GM23338 (cell line): Measurements from ENCODE around the gene RPEL1. TPM values are rescaled to one million over a fixed set of nuclear protein-coding genes. Genes with fewer than 3 reads are reported as not detected.

Experiments
- ATAC-seq: fragments of 200-7000 bp; cut with Tn5 transposase; 3 replicates; pipeline ENCODE4 v1.9.1; 2020
- DNase-seq: peaks from one replicate; pipeline ENCODE4 v3.0.0-alpha.2; 2015; ENCODE audit warnings: low spot score
- H2AFZ ChIP-seq: fragments of 200-600 bp; sonication (generic); 2 replicates; pipeline ENCODE4 v1.8.0; 2016; ENCODE audit warnings: antibody characterized with exemption, mild to moderate bottlenecking, moderate library complexity
- H3F3A ChIP-seq: fragments of 200-600 bp; sonication (generic); replicated peaks from 2 replicates; pipeline ENCODE4 v1.8.0; 2017; ENCODE audit warnings: antibody characterized with exemption, mixed run types, low read depth
- H3K27ac ChIP-seq: fragments of 200-600 bp; sonication (generic); 2 replicates; pipeline ENCODE4 v1.6.1; 2016; ENCODE audit warnings: low read depth
- H3K27me3 ChIP-seq: fragments of 200-600 bp; sonication (generic); 2 replicates; pipeline ENCODE4 v1.8.0; 2016; ENCODE audit warnings: mild to moderate bottlenecking, mixed run types, moderate library complexity; ENCODE audit not compliant: insufficient read depth
- H3K36me3 ChIP-seq: fragments of 200-600 bp; sonication (generic); 2 replicates; pipeline ENCODE4 v1.8.0; 2016; ENCODE audit warnings: mild to moderate bottlenecking; ENCODE audit not compliant: insufficient read depth
- H3K4me1 ChIP-seq: fragments of 200-600 bp; sonication (generic); 2 replicates; pipeline ENCODE4 v1.8.0; 2016; ENCODE audit warnings: mild to moderate bottlenecking, moderate library complexity; ENCODE audit not compliant: insufficient read depth
- H3K4me2 ChIP-seq: fragments of 200-600 bp; sonication (generic); 2 replicates; pipeline ENCODE4 v1.7.1; 2017; ENCODE audit warnings: mixed run types
- H3K4me3 ChIP-seq: fragments of 200-600 bp; sonication (generic); 2 replicates; pipeline ENCODE4 v1.6.1; 2016; ENCODE audit warnings: mixed run types
- H3K79me2 ChIP-seq: fragments of 200-600 bp; sonication (generic); replicated peaks from 2 replicates; pipeline ENCODE4 v1.8.0; 2017; ENCODE audit warnings: mild to moderate bottlenecking; ENCODE audit not compliant: insufficient read depth
- H3K9me2 ChIP-seq: fragments of 200-600 bp; sonication (generic); 2 replicates; pipeline ENCODE4 v1.8.0; 2017; ENCODE audit not compliant: insufficient read depth
- H4K20me1 ChIP-seq: fragments of 200-600 bp; sonication (generic); replicated peaks from 2 replicates; pipeline ENCODE4 v1.8.0; 2017; ENCODE audit warnings: mild to moderate bottlenecking; ENCODE audit not compliant: insufficient read depth
- H3K27ac Mint-ChIP-seq: 2 replicates; pipeline ENCODE4 v1.8.0; 2020; ENCODE audit warnings: inconsistent platforms, mild to moderate bottlenecking, moderate library complexity, mixed read lengths
- H3K27me3 Mint-ChIP-seq: 3 replicates; pipeline ENCODE4 v1.8.0; 2022; ENCODE audit warnings: low read depth, mild to moderate bottlenecking, moderate library complexity, mixed read lengths, inconsistent platforms; ENCODE audit not compliant: insufficient read depth, poor library complexity
- H3K36me3 Mint-ChIP-seq: 3 replicates; pipeline ENCODE4 v1.8.0; 2021; ENCODE audit warnings: low read depth, mild to moderate bottlenecking, inconsistent platforms, moderate library complexity, mixed read lengths
- H3K4me1 Mint-ChIP-seq: 3 replicates; pipeline ENCODE4 v1.8.0; 2020; ENCODE audit warnings: mild to moderate bottlenecking, inconsistent platforms, mixed read lengths
- H3K4me3 Mint-ChIP-seq: 3 replicates; pipeline ENCODE4 v1.8.0; 2021; ENCODE audit warnings: moderate library complexity, mild to moderate bottlenecking, inconsistent platforms, mixed read lengths
- H3K9me3 Mint-ChIP-seq: 3 replicates; pipeline ENCODE4 v1.8.0; 2020; ENCODE audit warnings: moderate library complexity, mild to moderate bottlenecking, inconsistent platforms, mixed read lengths
- CTCF ChIP-seq, 2 experiments: fragments of 200-600 bp in 1 of 2; sonication (generic) in 1 of 2; conservative IDR thresholded peaks; 2 replicates each; pipeline versions ENCODE4 v1.5.1 to v1.6.1; 2016 to 2017; ENCODE audit warnings: antibody characterized with exemption in 2 of 2, low read depth in 2 of 2, mild to moderate bottlenecking in 2 of 2, moderate library complexity in 1 of 2
- REST ChIP-seq: IDR thresholded peaks from one replicate; pipeline ENCODE4 v1.6.1; 2018; ENCODE audit warnings: antibody characterized with exemption; ENCODE audit not compliant: unreplicated experiment
- ZNF114 ChIP-seq: fragments of 250-450 bp; sonication (Bioruptor Pico); IDR thresholded peaks from 2 replicates; pipeline ENCODE4 v1.5.0; 2020; ENCODE audit warnings: mild to moderate bottlenecking, moderate library complexity
- ZNF462 ChIP-seq: fragments of 250-450 bp; sonication (Bioruptor Pico); IDR thresholded peaks from 2 replicates; pipeline ENCODE4 v1.5.0; 2020; ENCODE audit warnings: mild to moderate bottlenecking, moderate library complexity
- polyA plus RNA-seq: library from polyadenylated mRNA; unstranded; fragments of >200 nt; fragmentation: Nextera tagmentation; extraction: Ambion mirVana; gene quantifications from 2 replicates; pipeline ENCODE4 v1.2.1, GENCODE V29; 2016
- total RNA-seq: library from RNA; depleted of rRNA; stranded (reverse); fragments of >200 nt; shearing (Covaris generic); gene quantifications from 2 replicates; pipeline ENCODE4 v1.2.3, GENCODE V29; 2014

Gene RPEL1
- total and polyA plus RNA-seq, 2 experiments from 2014 or later, result not detected

- no peak for TF ChIP-seq REST
These were observed 49.2 kb upstream of the RPEL1 start (continued) for GRCh38 chr10:103196516-103196915.

GRCh38 chr10:103197174-103197573 is 48.5 kb upstream of the RPEL1 start:
- ATAC-seq, result no peak
- Histone ChIP-seq H4K20me1 (no peaks in the 10 kb centered on the region), H3K4me2 (no peak overlapping the region), H2AFZ (peak overlapping the region; percentile 81; the same call in 1 of the 2 replicates), H3K27ac (no peak overlapping the region), H3F3A (peaks cover 5% of the 10 kb centered on the region; the same call in 1 of the 2 replicates), H3K4me3 (no peak overlapping the region), H3K27me3 (peaks cover 11% of the 10 kb centered on the region), H3K36me3 (no peaks in the 10 kb centered on the region), H3K9me2 (no peaks in the 10 kb centered on the region), H3K4me1 (peaks cover 25% of the 10 kb centered on the region), H3K79me2 (peaks cover 6% of the 10 kb centered on the region)
- TF ChIP-seq ZNF114 (CRISPR knock-in tag) (no peak), CTCF (conservative IDR thresholded peaks at IDR 0.05; ENCODE audit: low read depth in 2 of 2) (no peak), ZNF462 (CRISPR knock-in tag) (no peak)
- H3K27ac Mint-ChIP-seq, result no peak overlapping the region
- no peaks in the 10 kb centered on the region for H3K9me3 Mint-ChIP-seq
- DNase-seq, result no peak
- H3K4me1 Mint-ChIP-seq, result peaks cover 22% of the 10 kb centered on the region
- H3K27me3 Mint-ChIP-seq, result peaks cover 14% of the 10 kb centered on the region
- no peak overlapping the region for H3K4me3 Mint-ChIP-seq
- H3K36me3 Mint-ChIP-seq, result no peaks in the 10 kb centered on the region
